GM13976 (cell line): ENCODE results near the gene RAMP3.
"Not testable (repeated sequence)": the region's sequence is repeated elsewhere in the genome, so short reads cannot be mapped to it uniquely, and the experiment has no call there.

Experiments
- DNase-seq: peaks from one replicate; pipeline ENCODE4 v3.0.0; 2012; ENCODE audit warnings: low spot score
- in situ Hi-C: fragments of 300-500 bp; cut with MboI; formaldehyde crosslinking; loops from one replicate; pipeline ENCODE4 v1.12.0; 2022; ENCODE audit warnings: low sequenced_read_pairs, mixed read lengths, inconsistent platforms; ENCODE audit not compliant: unreplicated experiment
- TF ChIP-seq, protein P1 (sequence below): IDR thresholded peaks from 2 replicates; pipeline ENCODE4 v1.5.1; 2012; ENCODE audit warnings: borderline replicate concordance, mild to moderate bottlenecking; ENCODE audit not compliant: insufficient read depth; ENCODE audit errors: extremely low read depth, missing control alignments, control extremely low read depth

The RAMP3 gene

DNA sequence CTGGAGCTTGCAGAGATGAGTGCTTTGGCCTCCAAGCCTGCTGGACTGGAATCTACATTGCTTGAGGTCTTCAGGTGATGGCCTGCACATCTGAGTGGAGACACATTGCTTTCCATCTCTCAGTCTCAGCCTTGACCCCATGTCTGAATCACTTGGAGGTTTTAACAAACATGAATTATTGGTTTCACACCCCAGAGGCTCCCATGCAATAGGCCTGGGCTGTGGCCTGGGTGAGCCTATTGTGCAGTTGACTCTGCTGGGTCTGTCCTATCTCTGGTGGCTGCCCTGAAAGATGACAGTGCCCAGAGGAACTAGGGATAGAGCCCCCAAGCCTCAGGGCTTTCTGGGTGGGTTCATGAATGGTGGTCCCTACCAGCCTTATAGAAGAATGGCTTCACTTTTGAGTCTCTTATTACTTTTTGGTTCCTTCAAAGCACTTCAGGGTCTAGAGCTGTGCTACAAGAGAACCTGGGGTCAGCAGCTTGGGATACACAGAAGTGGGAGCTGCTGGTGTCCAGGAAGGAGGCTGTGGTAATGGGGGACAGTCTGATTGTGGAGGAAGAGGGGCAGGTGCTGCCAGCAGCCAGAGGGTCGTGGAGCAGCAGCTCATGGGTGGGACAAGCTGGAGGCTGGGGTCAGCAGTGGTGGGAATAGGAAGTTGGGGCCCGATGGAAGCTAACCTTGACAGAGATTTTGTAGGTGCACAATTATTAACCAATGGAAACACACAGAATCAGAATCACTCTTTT, 5.5 kb downstream of the RAMP3 start:
- in situ Hi-C loops, result loop anchor here (25.0 kb wide), 1 partner anchor 699 kb away; the partner anchor contains the start of gene CCDC201
- TF ChIP-seq, protein P1, sequence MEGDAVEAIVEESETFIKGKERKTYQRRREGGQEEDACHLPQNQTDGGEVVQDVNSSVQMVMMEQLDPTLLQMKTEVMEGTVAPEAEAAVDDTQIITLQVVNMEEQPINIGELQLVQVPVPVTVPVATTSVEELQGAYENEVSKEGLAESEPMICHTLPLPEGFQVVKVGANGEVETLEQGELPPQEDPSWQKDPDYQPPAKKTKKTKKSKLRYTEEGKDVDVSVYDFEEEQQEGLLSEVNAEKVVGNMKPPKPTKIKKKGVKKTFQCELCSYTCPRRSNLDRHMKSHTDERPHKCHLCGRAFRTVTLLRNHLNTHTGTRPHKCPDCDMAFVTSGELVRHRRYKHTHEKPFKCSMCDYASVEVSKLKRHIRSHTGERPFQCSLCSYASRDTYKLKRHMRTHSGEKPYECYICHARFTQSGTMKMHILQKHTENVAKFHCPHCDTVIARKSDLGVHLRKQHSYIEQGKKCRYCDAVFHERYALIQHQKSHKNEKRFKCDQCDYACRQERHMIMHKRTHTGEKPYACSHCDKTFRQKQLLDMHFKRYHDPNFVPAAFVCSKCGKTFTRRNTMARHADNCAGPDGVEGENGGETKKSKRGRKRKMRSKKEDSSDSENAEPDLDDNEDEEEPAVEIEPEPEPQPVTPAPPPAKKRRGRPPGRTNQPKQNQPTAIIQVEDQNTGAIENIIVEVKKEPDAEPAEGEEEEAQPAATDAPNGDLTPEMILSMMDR, result no peak
- DNase-seq, result no peak

GRCh38 chr7:45163692-45164052, 6.1 kb downstream of the RAMP3 start:
- in situ Hi-C loops, result loop anchor here (25.0 kb wide), 1 partner anchor 699 kb away; the partner anchor contains the start of gene CCDC201
- no peak for DNase-seq
- TF ChIP-seq, protein P1, result no peak

- in situ Hi-C loops, result loop anchor here (25.0 kb wide), 1 partner anchor 698 kb away; the partner anchor contains the start of gene CCDC201
- not testable (repeated sequence) for DNase-seq
Measured at GRCh38 chr7:45164271-45164670, 6.7 kb downstream of the RAMP3 start.

- in situ Hi-C loops, result loop anchor here (25.0 kb wide), 1 partner anchor 696 kb away; the partner anchor contains the start of gene CCDC201
- no peak for DNase-seq
- TF ChIP-seq, protein P1, result no peak
Measured at GRCh38 chr7:45165857-45166256, 8.3 kb downstream of the RAMP3 start.

GRCh38 chr7:45171946-45172345, 14.4 kb downstream of the RAMP3 start:
- in situ Hi-C loops, result loop anchor here (25.0 kb wide), 1 partner anchor 690 kb away; the partner anchor contains the start of gene CCDC201

GRCh38 chr7:45173596-45174327, 16.2 kb downstream of the RAMP3 start:
- TF ChIP-seq, protein P1, result no peak
- DNase-seq, result no peak
- in situ Hi-C loops, result loop anchor here (25.0 kb wide), 1 partner anchor 689 kb away; the partner anchor contains the start of gene CCDC201

More at GRCh38 chr7:45171946-45172345, 14.4 kb downstream of the RAMP3 start:
- TF ChIP-seq, protein P1, result no peak
- DNase-seq, result no peak

DNA sequence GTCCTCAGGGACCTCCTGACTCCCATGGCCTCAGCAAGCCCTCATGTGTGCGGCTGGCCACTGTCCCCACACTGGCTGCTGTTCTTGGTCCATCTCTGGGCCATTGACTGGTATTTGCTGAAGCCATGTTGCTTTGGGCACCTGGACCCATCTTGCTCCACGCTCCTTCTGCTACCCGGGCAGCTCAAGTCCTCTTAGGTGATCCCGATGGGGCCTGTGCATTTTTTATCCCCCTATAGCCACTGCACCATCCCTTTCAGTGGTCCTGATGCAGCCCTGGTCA, 16.7 kb downstream of the RAMP3 start:
- no peak for DNase-seq
- in situ Hi-C loops, result loop anchor here (25.0 kb wide), 1 partner anchor 688 kb away; the partner anchor contains the start of gene CCDC201
- TF ChIP-seq, protein P1, result no peak
